Mesenchymal stem cell (in vitro differentiated cells and primary cell): Measurements from ENCODE around the gene DKKL1.
A peak's percentile ranks its signal among the peaks of the same experiment; 100 is the strongest.

ENCODE experiments used
- DNase-seq: peaks from one replicate; pipeline ENCODE4 v3.0.0-alpha.2; 2013
- H2AFZ ChIP-seq: one replicate; pipeline ENCODE4 v1.6.1; 2013; ENCODE audit warnings: low read depth, mild to moderate bottlenecking, control low read depth, inconsistent platforms, low read length, moderate library complexity
- H2AK5ac ChIP-seq: 2 replicates; pipeline ENCODE4 v1.6.1; 2013; ENCODE audit warnings: low read length, moderate library complexity, mild to moderate bottlenecking, inconsistent platforms; ENCODE audit not compliant: severe bottlenecking
- H2BK120ac ChIP-seq: one replicate; pipeline ENCODE4 v1.6.1; 2013; ENCODE audit warnings: low read depth, mild to moderate bottlenecking, inconsistent platforms, low read length, moderate library complexity
- H2BK12ac ChIP-seq, 2 experiments: one replicate each; pipeline ENCODE4 v1.6.1; 2013; ENCODE audit warnings: inconsistent platforms in 2 of 2, low read length in 2 of 2, mild to moderate bottlenecking in 2 of 2, moderate library complexity in 2 of 2, control low read depth in 1 of 2
- H2BK15ac ChIP-seq: one replicate; pipeline ENCODE4 v1.6.1; 2013; ENCODE audit warnings: mild to moderate bottlenecking, low read depth, inconsistent platforms; ENCODE audit not compliant: poor library complexity, severe bottlenecking
- H2BK5ac ChIP-seq: 2 replicates; pipeline ENCODE4 v1.6.1; 2013; ENCODE audit warnings: low read depth, mild to moderate bottlenecking, low read length, control low read depth, inconsistent platforms; ENCODE audit not compliant: poor library complexity, severe bottlenecking
- H3K14ac ChIP-seq, 2 experiments: one replicate each; pipeline ENCODE4 v1.6.1; 2013; ENCODE audit warnings: inconsistent platforms in 2 of 2, low read length in 2 of 2, control low read depth in 1 of 2, mild to moderate bottlenecking in 1 of 2, moderate library complexity in 1 of 2
- H3K18ac ChIP-seq, 2 experiments: one replicate each; pipeline ENCODE4 v1.6.1; 2013; ENCODE audit warnings: inconsistent platforms in 2 of 2, low read length in 2 of 2, control low read depth in 1 of 2, low read depth in 1 of 2, mild to moderate bottlenecking in 1 of 2
- H3K23ac ChIP-seq, 2 experiments: one replicate each; pipeline ENCODE4 v1.6.1; 2013; ENCODE audit warnings: inconsistent platforms in 2 of 2, low read length in 2 of 2, mild to moderate bottlenecking in 2 of 2, moderate library complexity in 2 of 2, control low read depth in 1 of 2
- H3K27ac ChIP-seq: 2 replicates; pipeline ENCODE4 v1.5.1; 2013; ENCODE audit warnings: mild to moderate bottlenecking, moderate library complexity, low read length, control low read depth, inconsistent platforms; ENCODE audit not compliant: poor library complexity, severe bottlenecking
- H3K27me3 ChIP-seq, 2 experiments: 2 replicates each; pipeline versions ENCODE4 v1.6.1 to v1.7.0; 2013; ENCODE audit warnings: low read length in 2 of 2, mild to moderate bottlenecking in 2 of 2, moderate library complexity in 2 of 2, control low read depth in 1 of 2, inconsistent platforms in 1 of 2; ENCODE audit not compliant: control insufficient read depth in 1 of 2, insufficient read depth in 1 of 2
- H3K36me3 ChIP-seq, 2 experiments: 2 replicates each; pipeline versions ENCODE4 v1.6.1 to v1.7.0; 2013; ENCODE audit warnings: low read length in 2 of 2, control low read depth in 1 of 2, inconsistent platforms in 1 of 2, low read depth in 1 of 2, mild to moderate bottlenecking in 1 of 2; ENCODE audit not compliant: insufficient read depth in 2 of 2, control insufficient read depth in 1 of 2
- H3K4ac ChIP-seq, 2 experiments: one replicate each; pipeline ENCODE4 v1.6.1; 2013; ENCODE audit warnings: inconsistent platforms in 2 of 2, low read length in 2 of 2, mild to moderate bottlenecking in 2 of 2, moderate library complexity in 2 of 2, control low read depth in 1 of 2, low read depth in 1 of 2
- H3K4me1 ChIP-seq: 2 replicates; pipeline ENCODE4 v1.6.1; 2013; ENCODE audit warnings: low read depth, low read length, control low read depth; ENCODE audit not compliant: control insufficient read depth, insufficient read depth
- H3K4me2 ChIP-seq: 2 replicates; pipeline ENCODE4 v1.6.1; 2013; ENCODE audit warnings: low read length, mild to moderate bottlenecking, inconsistent platforms; ENCODE audit not compliant: poor library complexity, severe bottlenecking
- H3K4me3 ChIP-seq, 2 experiments: 2 replicates each; pipeline versions ENCODE4 v1.5.1 to v1.7.0; 2013; ENCODE audit warnings: low read length in 2 of 2, mild to moderate bottlenecking in 2 of 2, control low read depth in 1 of 2, low read depth in 1 of 2; ENCODE audit not compliant: insufficient read depth in 1 of 2
- H3K79me1 ChIP-seq: replicated peaks from 2 replicates; pipeline ENCODE4 v1.6.1; 2013; ENCODE audit warnings: mild to moderate bottlenecking, control low read depth, low read length, inconsistent platforms; ENCODE audit not compliant: poor library complexity, severe bottlenecking
- H3K9ac ChIP-seq: 2 replicates; pipeline ENCODE4 v1.7.0; 2013; ENCODE audit warnings: mild to moderate bottlenecking, low read length, moderate library complexity
- H3K9me3 ChIP-seq: 2 replicates; pipeline ENCODE4 v1.7.0; 2013; ENCODE audit warnings: mild to moderate bottlenecking, low read length; ENCODE audit not compliant: control insufficient read depth
- H4K8ac ChIP-seq: one replicate; pipeline ENCODE4 v1.6.1; 2013; ENCODE audit warnings: inconsistent platforms, mild to moderate bottlenecking, low read length, moderate library complexity
- H4K91ac ChIP-seq: one replicate; pipeline ENCODE4 v1.6.1; 2013; ENCODE audit warnings: mild to moderate bottlenecking, low read length, inconsistent platforms
- WGBS: methylation state at CpG from one replicate; pipeline ENCODE4 v1.1.7; 2013; ENCODE audit warnings: mixed read lengths; 5-methylcytosine and 5-hydroxymethylcytosine counted together

DKKL1 gene

DNA sequence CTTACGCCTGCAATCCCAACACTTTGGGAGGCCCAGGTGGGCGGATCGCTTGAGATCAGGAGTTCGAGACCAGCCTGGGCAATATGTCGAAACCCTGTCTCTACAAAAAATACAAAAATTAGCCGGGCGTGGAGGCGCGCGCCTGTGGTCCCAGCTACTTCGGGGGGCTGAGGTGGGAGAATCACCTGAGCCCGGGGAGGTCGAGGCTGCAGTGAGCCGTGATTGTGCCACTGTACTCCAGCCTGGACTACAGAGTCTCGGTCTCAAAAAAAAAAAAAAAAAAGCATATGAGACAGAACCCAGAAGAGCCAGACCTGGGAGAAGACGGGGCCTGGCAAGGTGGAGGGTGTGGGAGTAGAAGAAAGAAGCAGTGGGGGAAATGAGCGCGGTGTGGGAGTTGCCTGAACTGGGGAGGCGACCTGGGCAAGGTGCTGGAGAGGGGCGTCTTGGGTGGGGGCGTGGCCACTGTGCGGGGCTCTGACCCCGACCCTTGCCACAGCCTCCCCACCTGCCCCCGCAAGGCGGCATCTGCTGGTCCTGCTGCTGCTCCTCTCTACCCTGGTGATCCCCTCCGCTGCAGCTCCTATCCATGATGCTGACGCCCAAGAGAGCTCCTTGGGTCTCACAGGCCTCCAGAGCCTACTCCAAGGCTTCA is 533 bp downstream of the DKKL1 start:
- Histone ChIP-seq H3K14ac (no peak overlapping the region), H3K4me3 (peak overlapping the region in 1 of 2 experiments; percentile 54), H2AFZ (peak overlapping the region; percentile 66), H3K9ac (peak overlapping the region; percentile 32), H3K79me1 (peaks cover 5% of the 10 kb centered on the region), H3K4ac (no peak overlapping the region), H3K36me3 (peaks cover 4 to 8% of the 10 kb centered on the region in 2 experiments), H3K27ac (peak overlapping the region; percentile 39), H2BK15ac (no peak overlapping the region), H3K18ac (peak overlapping the region; percentile 37 to 66), H2BK12ac (no peak overlapping the region), H3K4me2 (peak overlapping the region; percentile 44), H3K4me1 (peaks cover 16% of the 10 kb centered on the region), H3K9me3 (peaks cover 6% of the 10 kb centered on the region), H2BK5ac (no peak overlapping the region), H3K27me3 (no peaks in the 10 kb centered on the region), H4K91ac (no peak overlapping the region), H4K8ac (peak overlapping the region; percentile 35), H2BK120ac (peak overlapping the region; percentile 86), H3K23ac (no peak overlapping the region), H2AK5ac (peak overlapping the region; percentile 38)
- DNase-seq, result no peak
- 82% methylated on average over 27 of the region's 27 CpGs for WGBS

GRCh38 chr19:49366110-49366509 is 2.4 kb downstream of the DKKL1 start:
- Histone ChIP-seq H3K4me1 (peaks cover 4% of the 10 kb centered on the region), H3K36me3 (no peaks in the 10 kb centered on the region), H4K91ac (no peak overlapping the region), H3K4ac (no peak overlapping the region), H2BK15ac (no peak overlapping the region), H2BK5ac (no peak overlapping the region), H3K14ac (no peak overlapping the region), H3K27ac (no peak overlapping the region), H2AFZ (no peak overlapping the region), H3K18ac (no peak overlapping the region), H4K8ac (no peak overlapping the region), H2AK5ac (no peak overlapping the region), H3K9me3 (peaks cover 23% of the 10 kb centered on the region), H3K79me1 (no peaks in the 10 kb centered on the region), H3K9ac (no peak overlapping the region), H3K27me3 (no peaks in the 10 kb centered on the region), H2BK120ac (no peak overlapping the region), H2BK12ac (no peak overlapping the region), H3K23ac (no peak overlapping the region), H3K4me3 (no peak overlapping the region), H3K4me2 (no peak overlapping the region)
- no peak for DNase-seq

DNA sequence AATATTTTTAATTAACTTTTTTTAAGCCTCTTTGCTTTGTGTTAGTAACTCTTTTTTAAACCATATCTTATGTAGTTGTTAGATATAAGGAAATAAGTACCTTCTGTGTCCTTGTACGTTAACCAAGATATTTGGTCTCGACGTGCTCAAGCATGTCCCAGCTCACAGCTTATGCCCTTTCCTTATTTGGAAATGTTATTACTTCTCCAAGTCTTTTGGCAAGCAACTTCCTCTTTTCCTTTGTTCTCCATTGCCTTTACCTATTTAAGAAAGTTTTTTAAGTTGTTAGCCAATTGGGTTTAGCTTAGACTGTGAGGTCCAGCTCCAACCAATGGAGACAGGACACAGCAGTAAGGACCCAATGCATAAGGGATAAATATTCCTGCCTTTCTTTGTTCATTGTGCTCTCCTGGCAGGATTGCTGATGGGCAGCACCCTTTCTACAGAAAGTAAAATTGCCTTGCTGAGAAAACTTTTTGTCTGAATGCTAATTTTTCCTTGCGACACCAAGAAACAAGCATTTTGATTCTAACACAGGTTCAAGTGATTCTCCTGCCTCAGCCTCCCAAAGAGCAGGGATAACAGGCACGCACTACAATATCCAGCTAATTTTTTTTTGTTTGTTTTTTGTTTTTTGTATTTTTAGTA is 5.2 kb downstream of the DKKL1 start:
- H3K14ac ChIP-seq, result no peak overlapping the region
- H3K9ac ChIP-seq, result no peak overlapping the region
- H2BK15ac ChIP-seq, result no peak overlapping the region
- H3K27ac ChIP-seq, result no peak overlapping the region
- no peak for DNase-seq
- no peak overlapping the region for H3K18ac ChIP-seq
- H3K23ac ChIP-seq, result no peak overlapping the region
- no peak overlapping the region for H2BK120ac ChIP-seq
- H3K36me3 ChIP-seq, result no peaks in the 10 kb centered on the region
- no peak overlapping the region for H2BK5ac ChIP-seq
- peaks cover 0 to 3% of the 10 kb centered on the region in 2 experiments for H3K27me3 ChIP-seq
- H3K79me1 ChIP-seq, result no peaks in the 10 kb centered on the region
- H4K8ac ChIP-seq, result no peak overlapping the region
- no peak overlapping the region for H2AFZ ChIP-seq
- peaks cover 23% of the 10 kb centered on the region for H3K9me3 ChIP-seq
- H3K4ac ChIP-seq, result no peak overlapping the region
- H2AK5ac ChIP-seq, result no peak overlapping the region
- no peak overlapping the region for H3K4me2 ChIP-seq
- H2BK12ac ChIP-seq, result no peak overlapping the region
- H3K4me3 ChIP-seq, result no peak overlapping the region
- H4K91ac ChIP-seq, result no peak overlapping the region
- peaks cover 1% of the 10 kb centered on the region for H3K4me1 ChIP-seq
- 93% methylated on average over 5 of the region's 5 CpGs for WGBS

GRCh38 chr19:49371184-49371583 is 7.5 kb downstream of the DKKL1 start:
- H3K79me1 ChIP-seq, result no peaks in the 10 kb centered on the region
- H3K9me3 ChIP-seq, result peaks cover 23% of the 10 kb centered on the region
- H3K27me3 ChIP-seq, result peaks cover 9 to 11% of the 10 kb centered on the region in 2 experiments
- H4K8ac ChIP-seq, result no peak overlapping the region
- no peak overlapping the region for H3K23ac ChIP-seq
- H2BK12ac ChIP-seq, result no peak overlapping the region
- H3K4ac ChIP-seq, result no peak overlapping the region
- H3K36me3 ChIP-seq, result no peaks in the 10 kb centered on the region
- no peak overlapping the region for H3K4me2 ChIP-seq
- no peak overlapping the region for H2AFZ ChIP-seq
- no peak overlapping the region for H3K18ac ChIP-seq
- no peak overlapping the region for H3K9ac ChIP-seq
- DNase-seq, result no peak
- H3K27ac ChIP-seq, result no peak overlapping the region
- H2BK120ac ChIP-seq, result no peak overlapping the region
- H2AK5ac ChIP-seq, result no peak overlapping the region
- WGBS, result 48% methylated on average over 2 of the region's 3 CpGs
- H3K4me1 ChIP-seq, result no peaks in the 10 kb centered on the region
- no peak overlapping the region for H2BK15ac ChIP-seq
- H2BK5ac ChIP-seq, result no peak overlapping the region
- H3K4me3 ChIP-seq, result no peak overlapping the region
- no peak overlapping the region for H4K91ac ChIP-seq
- H3K14ac ChIP-seq, result no peak overlapping the region
